ENCODE measurements around the gene CELF5.
A peak's percentile ranks its signal among the peaks of the same experiment; 100 is the strongest.

The CELF5 gene

DNA sequence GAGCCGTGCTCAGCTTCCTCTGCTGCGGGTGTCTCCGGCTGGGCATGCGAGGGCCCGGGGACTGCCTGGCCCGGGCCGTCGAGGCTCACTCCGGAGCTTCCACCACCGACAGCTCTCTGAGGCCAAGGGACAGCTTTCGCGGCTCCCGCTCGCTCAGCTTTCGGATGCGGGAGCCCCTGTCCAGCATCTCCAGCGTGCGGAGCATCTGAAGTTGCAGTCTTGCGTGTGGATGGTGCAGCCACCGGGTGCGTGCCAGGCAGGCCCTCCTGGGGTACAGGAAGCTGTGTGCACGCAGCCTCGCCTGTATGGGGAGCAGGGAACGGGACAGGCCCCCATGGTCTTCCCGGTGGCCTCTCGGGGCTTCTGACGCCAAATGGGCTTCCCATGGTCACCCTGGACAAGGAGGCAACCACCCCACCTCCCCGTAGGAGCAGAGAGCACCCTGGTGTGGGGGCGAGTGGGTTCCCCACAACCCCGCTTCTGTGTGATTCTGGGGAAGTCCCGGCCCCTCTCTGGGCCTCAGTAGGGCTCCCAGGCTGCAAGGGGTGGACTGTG is 44.6 kb upstream of the CELF5 start:
- H3K4me3 ChIP-seq (ENCODE audit: low read depth, low read length): no peak overlapping the region
- DNase-seq (ENCODE audit: low read depth, low spot score): no peak
- CTCF ChIA-PET: no interaction called here
- TF ChIP-seq, protein P1, sequence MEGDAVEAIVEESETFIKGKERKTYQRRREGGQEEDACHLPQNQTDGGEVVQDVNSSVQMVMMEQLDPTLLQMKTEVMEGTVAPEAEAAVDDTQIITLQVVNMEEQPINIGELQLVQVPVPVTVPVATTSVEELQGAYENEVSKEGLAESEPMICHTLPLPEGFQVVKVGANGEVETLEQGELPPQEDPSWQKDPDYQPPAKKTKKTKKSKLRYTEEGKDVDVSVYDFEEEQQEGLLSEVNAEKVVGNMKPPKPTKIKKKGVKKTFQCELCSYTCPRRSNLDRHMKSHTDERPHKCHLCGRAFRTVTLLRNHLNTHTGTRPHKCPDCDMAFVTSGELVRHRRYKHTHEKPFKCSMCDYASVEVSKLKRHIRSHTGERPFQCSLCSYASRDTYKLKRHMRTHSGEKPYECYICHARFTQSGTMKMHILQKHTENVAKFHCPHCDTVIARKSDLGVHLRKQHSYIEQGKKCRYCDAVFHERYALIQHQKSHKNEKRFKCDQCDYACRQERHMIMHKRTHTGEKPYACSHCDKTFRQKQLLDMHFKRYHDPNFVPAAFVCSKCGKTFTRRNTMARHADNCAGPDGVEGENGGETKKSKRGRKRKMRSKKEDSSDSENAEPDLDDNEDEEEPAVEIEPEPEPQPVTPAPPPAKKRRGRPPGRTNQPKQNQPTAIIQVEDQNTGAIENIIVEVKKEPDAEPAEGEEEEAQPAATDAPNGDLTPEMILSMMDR (IDR thresholded peaks at IDR 0.05; ENCODE audit: insufficient read depth, low read length, missing control alignments): no peak
- POLR2A ChIA-PET: no interaction called here

DNA sequence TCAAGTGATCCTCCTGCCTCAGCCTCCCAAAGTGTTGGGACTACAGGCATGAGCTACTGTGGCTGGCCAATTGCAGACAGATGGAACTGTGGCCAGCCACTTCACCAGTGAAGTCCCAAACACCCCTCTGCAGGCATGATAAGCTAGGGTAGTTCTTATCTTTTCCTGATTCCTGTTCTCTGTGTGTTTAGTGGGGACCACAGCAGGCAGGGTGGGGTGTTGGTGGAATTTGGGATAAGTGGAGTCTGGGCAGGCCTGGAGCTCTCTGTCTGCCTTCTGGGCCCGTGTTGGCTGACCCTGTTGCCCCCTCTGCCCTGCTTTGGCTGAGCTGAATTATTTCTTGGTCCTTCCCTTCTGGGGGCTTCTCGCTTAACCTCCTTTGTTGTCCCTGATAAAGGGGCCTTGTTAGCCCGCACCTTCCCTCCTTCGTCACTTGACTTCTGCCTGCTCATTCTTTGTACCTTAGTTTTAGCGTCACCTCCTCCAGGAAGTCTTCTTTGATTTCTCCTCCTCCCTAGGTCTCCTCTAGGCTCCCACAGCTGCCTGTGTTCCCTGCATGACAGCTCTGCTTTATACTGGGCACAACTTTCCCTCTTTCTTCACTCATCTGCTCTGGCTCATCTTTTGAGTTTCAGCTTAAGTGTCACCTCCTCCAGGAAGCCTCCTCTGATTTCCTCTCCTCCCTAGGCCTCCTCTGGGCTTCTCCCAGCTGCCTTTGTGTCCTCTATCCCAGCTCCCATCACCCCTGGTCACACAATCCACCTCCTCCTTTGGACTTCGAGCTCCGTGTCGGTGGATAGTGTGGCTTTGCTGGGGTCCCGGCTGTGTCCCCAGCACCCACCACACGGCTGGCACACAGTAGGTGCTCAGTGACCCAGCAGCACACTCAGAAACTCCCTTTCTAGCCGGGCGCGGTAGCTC is 40.5 kb upstream of the CELF5 start:
- CTCF ChIA-PET: interaction anchor here (0.5 to 4.9 kb wide), 6 partner anchors 20 to 232 kb away, joined by 4 to 16 read pairs (median 8); no protein-coding TSS in a partner anchor
- no peak overlapping the region for H3K4me3 ChIP-seq (ENCODE audit: low read depth, low read length)
- DNase-seq (ENCODE audit: low read depth, low spot score): no peak
- TF ChIP-seq, protein P1 (IDR thresholded peaks at IDR 0.05; ENCODE audit: insufficient read depth, low read length, missing control alignments): no peak
- POLR2A ChIA-PET: interaction anchor here (1.1 kb wide), 1 partner anchor 234 kb away, joined by 4 read pairs; no protein-coding TSS in a partner anchor

DNA sequence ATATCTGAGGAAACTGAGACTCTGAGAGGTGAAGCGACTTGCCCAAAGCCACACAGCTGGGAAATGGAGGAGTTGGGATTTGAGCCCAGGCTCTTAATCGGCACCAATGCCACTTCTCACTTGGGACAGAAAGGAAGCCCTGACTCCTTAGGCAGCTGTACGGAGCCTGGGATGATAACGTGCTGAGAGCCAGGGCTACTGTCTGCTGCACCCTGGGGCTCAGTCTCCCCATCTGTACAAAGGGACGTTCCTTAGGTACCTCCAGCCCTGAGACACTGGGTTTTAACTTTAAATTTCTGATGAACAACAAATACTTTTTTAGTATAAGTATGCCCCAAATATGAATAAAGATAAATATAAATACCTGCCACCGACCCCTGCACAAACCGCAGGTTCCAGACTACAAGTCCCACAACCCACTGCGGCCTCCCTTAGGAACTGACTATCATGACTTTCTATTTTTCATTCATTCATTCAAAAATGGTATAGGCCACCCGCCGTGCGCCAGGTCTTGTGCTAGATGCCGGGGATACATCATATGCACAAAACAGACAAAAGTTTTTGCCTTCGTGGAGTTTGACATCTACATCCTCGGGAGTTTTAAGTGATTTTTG is 39.5 kb upstream of the CELF5 start:
- TF ChIP-seq, protein P1 (IDR thresholded peaks at IDR 0.05; ENCODE audit: insufficient read depth, low read length, missing control alignments): no peak
- peak overlapping the region; percentile 86 for H3K4me3 ChIP-seq (ENCODE audit: low read depth, low read length)
- ChIA-PET POLR2A (interaction anchor here (1.1 kb wide), 1 partner anchor 235 kb away, joined by 4 read pairs; no protein-coding TSS in a partner anchor), CTCF (interaction anchor here (0.7 to 4.9 kb wide), 6 partner anchors 21 to 233 kb away, joined by 3 to 16 read pairs (median 8); no protein-coding TSS in a partner anchor)
- DNase-seq (ENCODE audit: low read depth, low spot score): no peak

DNA sequence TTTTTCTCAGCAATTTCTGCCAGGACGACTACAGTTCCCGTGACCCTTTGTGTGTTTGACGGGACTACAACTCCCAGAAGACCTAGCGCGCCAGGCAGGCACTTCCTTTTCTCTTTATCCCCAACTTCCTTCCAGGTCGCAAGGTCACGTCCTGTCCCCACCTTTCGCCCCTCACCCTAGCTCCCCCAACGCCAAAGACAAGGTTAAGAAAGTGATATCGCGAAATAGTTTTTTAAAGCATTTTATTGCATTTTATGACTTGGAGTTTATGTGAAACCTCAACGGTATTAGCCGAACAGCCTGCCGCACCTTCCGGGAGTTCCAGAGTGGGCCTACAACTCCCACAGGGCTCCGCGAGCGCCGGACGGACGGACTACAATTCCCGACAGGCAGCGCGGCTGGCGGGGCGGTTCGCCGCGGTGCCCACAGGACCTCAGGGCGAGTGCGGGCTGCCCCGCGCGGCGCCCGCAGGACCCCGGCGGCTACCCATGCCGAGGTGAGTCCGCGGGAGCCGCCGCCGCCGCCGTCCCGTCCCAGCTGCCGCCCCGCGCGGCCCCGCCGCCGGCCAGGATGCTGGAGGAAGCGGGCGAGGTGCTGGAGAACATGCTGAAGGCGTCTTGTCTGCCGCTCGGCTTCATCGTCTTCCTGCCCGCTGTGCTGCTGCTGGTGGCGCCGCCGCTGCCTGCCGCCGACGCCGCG is 38.9 kb upstream of the CELF5 start, which contains the start of gene NCLN:
NCLN (plus strand) TSS at position 470 of the 699 bp plus-strand sequence; CDS start at position 571, 101 bp downstream.
- DNase-seq (ENCODE audit: low read depth, low spot score): peak; percentile 53
- peak within 1 kb of the TSS; percentile 86 for H3K4me3 ChIP-seq (ENCODE audit: low read depth, low read length)
- ChIA-PET CTCF (interaction anchor here (0.7 to 4.9 kb wide), 4 partner anchors 56 to 234 kb away, joined by 3 to 16 read pairs (median 8); no protein-coding TSS in a partner anchor), POLR2A (no interaction called here)
- TF ChIP-seq, protein P1 (IDR thresholded peaks at IDR 0.05; ENCODE audit: insufficient read depth, low read length, missing control alignments): no peak

DNA sequence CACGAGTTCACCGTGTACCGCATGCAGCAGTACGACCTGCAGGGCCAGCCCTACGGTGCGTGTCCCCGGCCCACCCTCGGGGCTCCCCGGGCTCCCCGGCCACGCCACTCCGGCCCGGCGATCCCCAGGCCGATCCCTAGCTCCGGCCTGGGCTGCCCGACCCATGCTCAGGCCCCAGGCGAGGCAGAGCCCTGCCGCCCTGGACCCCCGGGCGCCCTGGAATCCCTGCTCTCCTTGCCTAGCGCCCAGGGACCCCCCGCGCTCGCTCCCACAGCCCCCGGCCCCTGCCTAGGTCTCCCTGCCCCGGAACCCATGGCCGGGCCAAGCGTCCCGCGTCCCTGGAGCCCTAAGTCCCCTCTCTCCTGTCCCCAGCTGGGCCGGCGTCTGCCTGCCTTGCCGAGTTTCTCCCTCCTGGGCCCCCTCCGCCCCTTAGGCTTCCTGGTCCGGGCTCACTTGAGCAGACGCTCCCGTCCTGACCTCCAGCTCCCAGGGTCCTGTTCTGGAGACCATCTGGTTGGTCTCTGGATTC is 38.2 kb upstream of the CELF5 start:
- TF ChIP-seq, protein P1 (IDR thresholded peaks at IDR 0.05; ENCODE audit: insufficient read depth, low read length, missing control alignments): no peak
- ChIA-PET POLR2A (no interaction called here), CTCF (interaction anchor here (0.7 to 4.9 kb wide), 2 partner anchors 57 to 110 kb away, joined by 3 to 16 read pairs; no protein-coding TSS in a partner anchor)
- no peak for DNase-seq (ENCODE audit: low read depth, low spot score)
- H3K4me3 ChIP-seq (ENCODE audit: low read depth, low read length): peak overlapping the region; percentile 86
